ENCODE data around the gene TMEM266.

Gene TMEM266

GRCh38 chr15:76065245-76065644, 5.5 kb downstream of the TMEM266 start:
- POLR2A ChIA-PET, result no interaction called here
- no peak for TF ChIP-seq FOXA1 (IDR thresholded peaks at IDR 0.05)
- TF ChIP-seq CTBP1 (IDR thresholded peaks at IDR 0.05; ENCODE audit: borderline replicate concordance), result no peak
- TF ChIP-seq L3MBTL2 (conservative IDR thresholded peaks at IDR 0.05), result no peak
- no peak for TF ChIP-seq PKNOX1 (IDR thresholded peaks at IDR 0.05)
- no peak for TF ChIP-seq NFRKB (IDR thresholded peaks at IDR 0.05)
- TF ChIP-seq ZNF384 (IDR thresholded peaks at IDR 0.05), result no peak
- TF ChIP-seq HDGF (IDR thresholded peaks at IDR 0.05; ENCODE audit: borderline replicate concordance), result no peak
- no peak for TF ChIP-seq TARDBP (IDR thresholded peaks at IDR 0.05)
- no peak for TF ChIP-seq FOXM1 (IDR thresholded peaks at IDR 0.05; ENCODE audit: borderline replicate concordance)
- no peak for TF ChIP-seq SP1 (IDR thresholded peaks at IDR 0.05)
- no peak for TF ChIP-seq ARNT (IDR thresholded peaks at IDR 0.05)
- no peak for TF ChIP-seq FOXK2 (IDR thresholded peaks at IDR 0.05)
- no peak for TF ChIP-seq LEF1 (IDR thresholded peaks at IDR 0.05; ENCODE audit: borderline replicate concordance)
- TF ChIP-seq ELF4 (IDR thresholded peaks at IDR 0.05), result no peak
- no peak for DNase-seq (ENCODE audit: extremely low spot score)
- CTCF ChIA-PET, result interaction anchor here (1.1 to 1.8 kb wide), 4 partner anchors 8 to 83 kb away, joined by 3 to 10 read pairs (median 8); no protein-coding TSS in a partner anchor

GRCh38 chr15:76065793-76066192, 6.0 kb downstream of the TMEM266 start:
- POLR2A ChIA-PET, result no interaction called here
- CTCF ChIA-PET, result interaction anchor here (1.1 to 1.8 kb wide), 3 partner anchors 9 to 73 kb away, joined by 3 to 10 read pairs (median 8); no protein-coding TSS in a partner anchor
- DNase-seq (ENCODE audit: extremely low spot score), result no peak
- TF ChIP-seq SP1 (IDR thresholded peaks at IDR 0.05) (no peak), PKNOX1 (IDR thresholded peaks at IDR 0.05) (no peak), TARDBP (IDR thresholded peaks at IDR 0.05) (no peak), LEF1 (IDR thresholded peaks at IDR 0.05; ENCODE audit: borderline replicate concordance) (no peak), SUZ12 (IDR thresholded peaks at IDR 0.05) (no peak), ARNT (IDR thresholded peaks at IDR 0.05) (no peak), NFRKB (IDR thresholded peaks at IDR 0.05) (no peak)

- TF ChIP-seq SP1 (IDR thresholded peaks at IDR 0.05), result no peak
- no peak for TF ChIP-seq BHLHE40 (IDR thresholded peaks at IDR 0.05; ENCODE audit: borderline replicate concordance)
- no peak for TF ChIP-seq ARNT (IDR thresholded peaks at IDR 0.05)
- no peak for TF ChIP-seq ZNF384 (IDR thresholded peaks at IDR 0.05)
- TF ChIP-seq NFRKB (IDR thresholded peaks at IDR 0.05), result no peak
- no peak for TF ChIP-seq FOXK2 (IDR thresholded peaks at IDR 0.05)
- TF ChIP-seq SUZ12 (IDR thresholded peaks at IDR 0.05), result no peak
- TF ChIP-seq FOXA1 (IDR thresholded peaks at IDR 0.05), result no peak
- no peak for TF ChIP-seq FOXM1 (IDR thresholded peaks at IDR 0.05; ENCODE audit: borderline replicate concordance)
- TF ChIP-seq CTBP1 (IDR thresholded peaks at IDR 0.05; ENCODE audit: borderline replicate concordance), result no peak
- TF ChIP-seq LEF1 (IDR thresholded peaks at IDR 0.05; ENCODE audit: borderline replicate concordance), result no peak
- no peak for TF ChIP-seq L3MBTL2 (conservative IDR thresholded peaks at IDR 0.05)
- TF ChIP-seq ELF4 (IDR thresholded peaks at IDR 0.05), result no peak
- DNase-seq (ENCODE audit: extremely low spot score), result no peak
- ChIA-PET CTCF (no interaction called here), POLR2A (no interaction called here)
These were observed 10.4 kb downstream of the TMEM266 start for GRCh38 chr15:76070192-76070591.

GRCh38 chr15:76070921-76071635, 11.3 kb downstream of the TMEM266 start:
- DNase-seq (ENCODE audit: extremely low spot score), result no peak
- CTCF ChIA-PET, result interaction anchor here (0.6 to 1.0 kb wide), 3 partner anchors 68 to 1860 kb away, joined by 3 to 4 read pairs (median 4); no protein-coding TSS in a partner anchor
- no peak for TF ChIP-seq L3MBTL2 (conservative IDR thresholded peaks at IDR 0.05)
- no peak for TF ChIP-seq ZNF384 (IDR thresholded peaks at IDR 0.05)
- TF ChIP-seq LEF1 (IDR thresholded peaks at IDR 0.05; ENCODE audit: borderline replicate concordance), result no peak
- TF ChIP-seq HDGF (IDR thresholded peaks at IDR 0.05; ENCODE audit: borderline replicate concordance), result no peak
- no peak for TF ChIP-seq BHLHE40 (IDR thresholded peaks at IDR 0.05; ENCODE audit: borderline replicate concordance)
- TF ChIP-seq NFRKB (IDR thresholded peaks at IDR 0.05), result no peak
- TF ChIP-seq FOXK2 (IDR thresholded peaks at IDR 0.05), result no peak
- TF ChIP-seq SP1 (IDR thresholded peaks at IDR 0.05), result no peak
- no peak for TF ChIP-seq ARNT (IDR thresholded peaks at IDR 0.05)
- TF ChIP-seq TARDBP (IDR thresholded peaks at IDR 0.05), result no peak
- no peak for TF ChIP-seq SUZ12 (IDR thresholded peaks at IDR 0.05)
- no peak for TF ChIP-seq ELF4 (IDR thresholded peaks at IDR 0.05)
- no peak for TF ChIP-seq PKNOX1 (IDR thresholded peaks at IDR 0.05)
- TF ChIP-seq FOXM1 (IDR thresholded peaks at IDR 0.05; ENCODE audit: borderline replicate concordance), result no peak
- no peak for TF ChIP-seq CTBP1 (IDR thresholded peaks at IDR 0.05; ENCODE audit: borderline replicate concordance)
- no peak for TF ChIP-seq FOXA1 (IDR thresholded peaks at IDR 0.05)
- POLR2A ChIA-PET, result no interaction called here

- ChIA-PET CTCF (interaction anchor here (0.6 to 1.0 kb wide), 3 partner anchors 67 to 1860 kb away, joined by 3 to 4 read pairs (median 4); no protein-coding TSS in a partner anchor), POLR2A (no interaction called here)
- no peak for TF ChIP-seq FOXM1 (IDR thresholded peaks at IDR 0.05; ENCODE audit: borderline replicate concordance)
- TF ChIP-seq NFRKB (IDR thresholded peaks at IDR 0.05), result no peak
- no peak for TF ChIP-seq BHLHE40 (IDR thresholded peaks at IDR 0.05; ENCODE audit: borderline replicate concordance)
- no peak for TF ChIP-seq FOXK2 (IDR thresholded peaks at IDR 0.05)
- no peak for DNase-seq (ENCODE audit: extremely low spot score)
These were observed 12.0 kb downstream of the TMEM266 start for GRCh38 chr15:76071806-76072205.

- POLR2A ChIA-PET, result no interaction called here
- no peak for DNase-seq (ENCODE audit: extremely low spot score)
- CTCF ChIA-PET, result no interaction called here
- no peak for TF ChIP-seq CTBP1 (IDR thresholded peaks at IDR 0.05; ENCODE audit: borderline replicate concordance)
- TF ChIP-seq NFRKB (IDR thresholded peaks at IDR 0.05), result no peak
- no peak for TF ChIP-seq ELF4 (IDR thresholded peaks at IDR 0.05)
- TF ChIP-seq HDGF (IDR thresholded peaks at IDR 0.05; ENCODE audit: borderline replicate concordance), result no peak
- TF ChIP-seq TARDBP (IDR thresholded peaks at IDR 0.05), result no peak
- TF ChIP-seq SP1 (IDR thresholded peaks at IDR 0.05), result no peak
- no peak for TF ChIP-seq FOXK2 (IDR thresholded peaks at IDR 0.05)
- TF ChIP-seq ARNT (IDR thresholded peaks at IDR 0.05), result no peak
- no peak for TF ChIP-seq BHLHE40 (IDR thresholded peaks at IDR 0.05; ENCODE audit: borderline replicate concordance)
- no peak for TF ChIP-seq L3MBTL2 (conservative IDR thresholded peaks at IDR 0.05)
- TF ChIP-seq ZNF384 (IDR thresholded peaks at IDR 0.05), result no peak
- no peak for TF ChIP-seq LEF1 (IDR thresholded peaks at IDR 0.05; ENCODE audit: borderline replicate concordance)
- TF ChIP-seq SUZ12 (IDR thresholded peaks at IDR 0.05), result no peak
- TF ChIP-seq FOXM1 (IDR thresholded peaks at IDR 0.05; ENCODE audit: borderline replicate concordance), result no peak
- no peak for TF ChIP-seq PKNOX1 (IDR thresholded peaks at IDR 0.05)
- no peak for TF ChIP-seq FOXA1 (IDR thresholded peaks at IDR 0.05)
These were observed 13.8 kb downstream of the TMEM266 start for GRCh38 chr15:76073554-76073953.
